ENCODE measurements around the gene SHISA3. TPM values are rescaled to one million over a fixed set of nuclear protein-coding genes. Genes with fewer than 3 reads are reported as not detected.

The SHISA3 gene
- total RNA-seq = not detected in 2 replicates

GRCh38 chr4:42396752-42397634 is at the start of gene SHISA3:
Gene SHISA3, plus strand, starts transcription at chr4:42397488. Its CDS starts 569 bp downstream, at chr4:42398057.
- FAIRE-seq (no peak), DNase-seq (ENCODE audit: low read depth) (peak; percentile 5)
- TF ChIP-seq, protein P1, sequence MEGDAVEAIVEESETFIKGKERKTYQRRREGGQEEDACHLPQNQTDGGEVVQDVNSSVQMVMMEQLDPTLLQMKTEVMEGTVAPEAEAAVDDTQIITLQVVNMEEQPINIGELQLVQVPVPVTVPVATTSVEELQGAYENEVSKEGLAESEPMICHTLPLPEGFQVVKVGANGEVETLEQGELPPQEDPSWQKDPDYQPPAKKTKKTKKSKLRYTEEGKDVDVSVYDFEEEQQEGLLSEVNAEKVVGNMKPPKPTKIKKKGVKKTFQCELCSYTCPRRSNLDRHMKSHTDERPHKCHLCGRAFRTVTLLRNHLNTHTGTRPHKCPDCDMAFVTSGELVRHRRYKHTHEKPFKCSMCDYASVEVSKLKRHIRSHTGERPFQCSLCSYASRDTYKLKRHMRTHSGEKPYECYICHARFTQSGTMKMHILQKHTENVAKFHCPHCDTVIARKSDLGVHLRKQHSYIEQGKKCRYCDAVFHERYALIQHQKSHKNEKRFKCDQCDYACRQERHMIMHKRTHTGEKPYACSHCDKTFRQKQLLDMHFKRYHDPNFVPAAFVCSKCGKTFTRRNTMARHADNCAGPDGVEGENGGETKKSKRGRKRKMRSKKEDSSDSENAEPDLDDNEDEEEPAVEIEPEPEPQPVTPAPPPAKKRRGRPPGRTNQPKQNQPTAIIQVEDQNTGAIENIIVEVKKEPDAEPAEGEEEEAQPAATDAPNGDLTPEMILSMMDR (IDR thresholded peaks at IDR 0.05; ENCODE audit: insufficient read depth, low read length, severe bottlenecking) = no peak
- Histone ChIP-seq H3K36me3 (ENCODE audit: control insufficient read depth, insufficient read depth, low read length) (no peaks in the 10 kb centered on the region), H3K27me3 (ENCODE audit: control insufficient read depth, insufficient read depth, low read length) (peaks cover 32% of the 10 kb centered on the region), H3K4me3 (ENCODE audit: low read depth, low read length) (peak within 1 kb of the TSS; percentile 22)

- TF ChIP-seq, protein P1 (IDR thresholded peaks at IDR 0.05; ENCODE audit: insufficient read depth, low read length, severe bottlenecking) = no peak
- Histone ChIP-seq H3K27me3 (ENCODE audit: control insufficient read depth, insufficient read depth, low read length) (no peaks in the 10 kb centered on the region), H3K4me3 (ENCODE audit: low read depth, low read length) (no peak overlapping the region), H3K36me3 (ENCODE audit: control insufficient read depth, insufficient read depth, low read length) (no peaks in the 10 kb centered on the region)
- FAIRE-seq (peak; percentile 32), DNase-seq (ENCODE audit: low read depth) (no peak)
Measured at GRCh38 chr4:42348247-42348646, 49.0 kb upstream of the SHISA3 start.

DNA sequence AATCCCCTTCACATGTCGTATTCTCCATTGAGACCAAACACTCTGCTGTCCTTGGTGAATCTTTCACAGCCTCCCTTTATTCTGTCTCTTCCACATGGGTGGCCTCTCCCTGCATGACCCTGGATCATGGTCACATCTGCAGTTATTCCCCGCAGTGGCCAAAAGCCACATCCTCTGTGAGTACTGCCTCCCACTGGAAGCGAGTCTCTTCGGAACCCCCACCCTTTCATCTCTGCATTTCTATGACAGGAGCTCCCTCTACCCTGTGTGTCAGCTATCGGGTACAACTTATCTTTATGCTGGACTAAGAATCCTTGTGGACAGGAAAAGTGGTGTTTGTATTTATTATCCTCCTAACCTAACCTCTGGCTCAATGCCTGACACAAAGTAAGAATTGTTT is 48.6 kb upstream of the SHISA3 start:
- no peak for FAIRE-seq
- TF ChIP-seq, protein P1 (IDR thresholded peaks at IDR 0.05; ENCODE audit: insufficient read depth, low read length, severe bottlenecking) = no peak
- no peak for DNase-seq (ENCODE audit: low read depth)
- H3K4me3 ChIP-seq (ENCODE audit: low read depth, low read length) = no peak overlapping the region
- no peaks in the 10 kb centered on the region for H3K36me3 ChIP-seq (ENCODE audit: control insufficient read depth, insufficient read depth, low read length)
- H3K27me3 ChIP-seq (ENCODE audit: control insufficient read depth, insufficient read depth, low read length) = no peaks in the 10 kb centered on the region

- DNase-seq (ENCODE audit: low read depth) = no peak
- no peak for FAIRE-seq
- Histone ChIP-seq H3K27me3 (ENCODE audit: control insufficient read depth, insufficient read depth, low read length) (no peaks in the 10 kb centered on the region), H3K36me3 (ENCODE audit: control insufficient read depth, insufficient read depth, low read length) (no peaks in the 10 kb centered on the region), H3K4me3 (ENCODE audit: low read depth, low read length) (no peak overlapping the region)
- TF ChIP-seq, protein P1 (IDR thresholded peaks at IDR 0.05; ENCODE audit: insufficient read depth, low read length, severe bottlenecking) = no peak
Measured at GRCh38 chr4:42350611-42351182, 46.6 kb upstream of the SHISA3 start.

DNA sequence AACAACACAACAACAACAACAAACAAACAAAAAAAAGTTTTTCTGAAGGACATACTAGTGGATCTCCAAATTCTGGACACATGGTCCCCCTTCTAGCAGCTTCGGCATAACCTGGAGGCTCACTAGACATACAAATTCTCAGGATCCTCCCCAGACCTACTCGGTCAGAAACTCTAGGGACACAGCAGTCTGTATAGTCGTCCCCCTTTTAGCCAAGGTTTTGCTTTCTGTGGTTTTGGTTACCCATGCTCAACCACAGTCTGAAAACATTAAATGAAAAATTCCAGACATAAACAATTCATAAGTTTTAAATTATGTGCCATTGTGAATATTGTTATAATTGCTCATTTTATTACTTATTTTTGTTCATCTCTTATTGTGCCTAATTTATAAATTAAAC is 45.2 kb upstream of the SHISA3 start:
- H3K4me3 ChIP-seq (ENCODE audit: low read depth, low read length) = no peak overlapping the region
- no peaks in the 10 kb centered on the region for H3K27me3 ChIP-seq (ENCODE audit: control insufficient read depth, insufficient read depth, low read length)
- H3K36me3 ChIP-seq (ENCODE audit: control insufficient read depth, insufficient read depth, low read length) = no peaks in the 10 kb centered on the region
- TF ChIP-seq, protein P1 (IDR thresholded peaks at IDR 0.05; ENCODE audit: insufficient read depth, low read length, severe bottlenecking) = no peak
- FAIRE-seq (no peak), DNase-seq (ENCODE audit: low read depth) (no peak)

Measured in bronchial epithelial cell (primary cell).